Esophagus muscularis mucosa (tissue), 4 donors: ENCODE results near the gene NTRK2. TPM values are rescaled to one million over a fixed set of nuclear protein-coding genes. Genes with fewer than 3 reads are reported as not detected.

Experiments used
- DNase-seq: peaks from one replicate; pipeline ENCODE4 v3.0.0-alpha.2; 2017; ENCODE audit errors: extremely low spot score
- H3K27ac ChIP-seq, 4 donors: fragments of 200-600 bp; sonication (generic); replicated peaks in 1 of 4; 1 replicate in 3 of 4; 2 replicates in 1 of 4; pipeline ENCODE4 v1.5.1; 2016 to 2019; ENCODE audit warnings: mild to moderate bottlenecking in 1 of 4
- H3K27me3 ChIP-seq, 4 donors: fragments of 200-600 bp; sonication (generic); one replicate each; pipeline versions ENCODE4 v1.5.1 to v1.6.0; 2016 to 2019
- H3K36me3 ChIP-seq, 4 donors: fragments of 200-600 bp; sonication (generic); one replicate each; pipeline ENCODE4 v1.5.1; 2016 to 2019
- H3K4me1 ChIP-seq, 4 donors: fragments of 200-600 bp; sonication (generic); one replicate each; pipeline ENCODE4 v1.5.1; 2016 to 2019
- H3K4me3 ChIP-seq, 4 donors: fragments of 200-600 bp; sonication (generic); 1 replicate in 2 of 4; 2 replicates in 2 of 4; pipeline ENCODE4 v1.5.1; 2016 to 2019; ENCODE audit warnings: mild to moderate bottlenecking in 4 of 4, moderate library complexity in 1 of 4
- H3K9me3 ChIP-seq, 4 donors: fragments of 200-600 bp; sonication (generic); 1 replicate in 3 of 4; 2 replicates in 1 of 4; pipeline ENCODE4 v1.5.1; 2016 to 2019
- CTCF ChIP-seq, 3 experiments: fragments of 200-600 bp in 2 of 3; fragments of 450-650 bp in 1 of 3; sonication (generic) in 2 of 3; IDR thresholded peaks; one replicate each; pipeline ENCODE4 v1.5.1; 2017 to 2019; ENCODE audit warnings: antibody characterized with exemption in 3 of 3, mild to moderate bottlenecking in 2 of 3, moderate library complexity in 1 of 3
- EP300 ChIP-seq: sonication (generic); formaldehyde crosslinking; IDR thresholded peaks from one replicate; pipeline ENCODE4 v1.6.1; 2017; ENCODE audit warnings: antibody characterized with exemption
- POLR2A ChIP-seq: fragments of 450-650 bp; IDR thresholded peaks from one replicate; pipeline ENCODE4 v1.6.1; 2017; ENCODE audit warnings: antibody characterized with exemption, moderate library complexity, mild to moderate bottlenecking, low read depth
- POLR2AphosphoS5 ChIP-seq, 2 donors: sonication (generic); formaldehyde crosslinking; IDR thresholded peaks; one replicate each; pipeline ENCODE4 v1.6.1; 2017; ENCODE audit warnings: antibody characterized with exemption in 2 of 2
- WGBS: methylation state at CpG from one replicate; pipeline ENCODE4 v1.1.5; 2018; 5-methylcytosine and 5-hydroxymethylcytosine counted together
- intact Hi-C: fragments of 100-400 bp; cut with DNase I; formaldehyde crosslinking; loops from one replicate; pipeline ENCODE4 v1.15.1; 2023
- total RNA-seq, 4 donors: library from RNA; depleted of rRNA; stranded (reverse); fragments of >200 nt; gene quantifications; one replicate each; pipeline versions ENCODE4 v1.1.0 to v1.2.1, GENCODE V29; 2016

NTRK2 gene
- total RNA-seq, 4 donors from 2014 or later = 1.2 to 6.3 (median 5.5) TPM

GRCh38 chr9:85040821-85041465, 371.4 kb downstream of the NTRK2 start:
- no peaks in the 10 kb centered on the region for H3K36me3 ChIP-seq
- H3K27me3 ChIP-seq = peaks cover 0 to 28% (median 0%) of the 10 kb centered on the region in 4 donors
- no peak overlapping the region for H3K4me3 ChIP-seq
- DNase-seq = no peak
- WGBS = 48% methylated on average over 16 of the region's 16 CpGs
- TF ChIP-seq EP300 (no peak), POLR2AphosphoS5 (IDR thresholded peaks at IDR 0.05) (no peak), CTCF (IDR thresholded peaks at IDR 0.05) (no peak), POLR2A (no peak)
- H3K27ac ChIP-seq = no peak overlapping the region
- no peaks in the 10 kb centered on the region for H3K9me3 ChIP-seq
- H3K4me1 ChIP-seq = peaks cover 0 to 5% (median 2%) of the 10 kb centered on the region in 4 donors
- intact Hi-C loops = no loop called here

- H3K27ac ChIP-seq = no peak overlapping the region
- no peaks in the 10 kb centered on the region for H3K36me3 ChIP-seq
- intact Hi-C loops = no loop called here
- DNase-seq = no peak
- peaks cover 0 to 28% (median 0%) of the 10 kb centered on the region in 4 donors for H3K27me3 ChIP-seq
- 82% methylated on average over 2 of the region's 2 CpGs for WGBS
- H3K9me3 ChIP-seq = no peaks in the 10 kb centered on the region
- H3K4me3 ChIP-seq = no peak overlapping the region
- H3K4me1 ChIP-seq = peaks cover 0 to 5% (median 2%) of the 10 kb centered on the region in 4 donors
- no peak for TF ChIP-seq POLR2AphosphoS5 (IDR thresholded peaks at IDR 0.05)
- no peak for TF ChIP-seq POLR2A
- TF ChIP-seq EP300 = no peak
- no peak for TF ChIP-seq CTCF (IDR thresholded peaks at IDR 0.05)
Observed at GRCh38 chr9:85041466-85042137, 372.1 kb downstream of the NTRK2 start.

DNA sequence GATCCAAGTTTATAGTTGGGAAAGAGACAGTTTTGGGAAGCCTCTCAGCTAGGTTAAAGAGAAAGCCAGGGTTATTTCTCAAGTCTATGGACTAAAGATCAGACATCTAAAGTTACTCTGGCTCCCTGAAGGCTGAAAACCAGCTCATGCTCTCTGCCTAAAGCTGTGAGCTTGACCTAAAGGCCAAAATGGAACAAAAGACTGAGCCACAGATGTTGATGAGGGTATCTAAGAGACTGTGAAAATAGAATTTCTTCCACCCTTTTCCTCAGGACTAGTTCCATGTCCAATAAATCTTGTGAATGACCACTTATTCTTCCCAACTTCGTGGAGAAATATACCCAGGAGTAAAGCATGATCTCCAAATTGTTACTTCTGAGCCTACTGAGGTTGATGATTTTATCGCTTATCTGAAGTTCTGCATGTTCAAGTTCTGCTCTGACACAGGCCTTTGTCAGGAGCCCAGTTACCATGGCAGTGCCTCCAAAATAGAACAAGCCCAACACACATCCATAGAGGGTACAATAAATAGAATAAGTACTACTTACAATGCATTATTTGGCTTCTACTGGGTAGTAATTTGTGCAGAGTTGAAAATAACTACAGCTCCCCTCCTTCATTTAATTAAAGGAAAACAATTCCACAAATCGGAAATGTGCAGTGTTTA, 373.6 kb downstream of the NTRK2 start:
- TF ChIP-seq POLR2A (no peak), CTCF (IDR thresholded peaks at IDR 0.05) (no peak), POLR2AphosphoS5 (IDR thresholded peaks at IDR 0.05) (no peak), EP300 (no peak)
- Histone ChIP-seq H3K4me1 (peaks cover 0 to under 1% (median 0%) of the 10 kb centered on the region in 4 donors), H3K27me3 (peaks cover 0 to 27% (median 0%) of the 10 kb centered on the region in 4 donors), H3K27ac (no peak overlapping the region), H3K36me3 (no peaks in the 10 kb centered on the region), H3K9me3 (no peaks in the 10 kb centered on the region), H3K4me3 (no peak overlapping the region)
- 78% methylated on average over 3 of the region's 3 CpGs for WGBS
- intact Hi-C loops = no loop called here
- DNase-seq = no peak

DNA sequence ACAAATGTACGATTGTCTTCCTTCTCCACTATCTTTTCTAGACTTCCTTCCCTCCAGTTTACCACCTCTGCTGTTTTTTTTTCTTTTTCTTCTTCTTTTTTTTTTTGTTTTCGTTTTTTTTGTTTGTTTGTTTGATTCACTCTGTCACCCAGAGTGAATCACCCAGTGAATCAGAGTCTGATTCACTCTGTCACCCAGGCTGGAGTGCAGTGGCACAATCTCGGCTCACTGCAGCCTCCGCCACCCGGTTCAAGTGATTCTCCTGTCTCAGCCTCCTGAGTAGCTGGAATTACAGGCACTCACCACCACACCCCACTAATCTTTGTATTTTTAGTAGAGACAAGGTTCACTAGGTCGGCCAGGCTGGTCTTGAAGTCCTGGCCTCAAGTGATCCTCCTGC, 375.7 kb downstream of the NTRK2 start:
- WGBS = 87% methylated on average over 6 of the region's 6 CpGs
- Histone ChIP-seq H3K36me3 (no peaks in the 10 kb centered on the region), H3K27ac (no peak overlapping the region), H3K9me3 (no peaks in the 10 kb centered on the region), H3K27me3 (peaks cover 0 to 14% (median 0%) of the 10 kb centered on the region in 4 donors), H3K4me1 (no peaks in the 10 kb centered on the region), H3K4me3 (no peak overlapping the region)
- no peak for DNase-seq
- intact Hi-C loops = no loop called here
- TF ChIP-seq CTCF (IDR thresholded peaks at IDR 0.05) (no peak), POLR2AphosphoS5 (IDR thresholded peaks at IDR 0.05) (no peak), POLR2A (no peak), EP300 (no peak)
